ENCODE data around the gene GRIP2. TPM values are rescaled to one million over a fixed set of nuclear protein-coding genes. Genes with fewer than 3 reads are reported as not detected.

Gene GRIP2
- total RNA-seq, 1 donor from 2014 or later, result not detected

- no peaks in the 10 kb centered on the region for H3K9me3 Mint-ChIP-seq
Observed at GRCh38 chr3:14485981-14486380, 54.2 kb downstream of the GRIP2 start.

GRCh38 chr3:14484741-14485140, 55.4 kb downstream of the GRIP2 start:
- H3K27me3 Mint-ChIP-seq (ENCODE audit: low read depth), result no peaks in the 10 kb centered on the region
- no peaks in the 10 kb centered on the region for H3K4me1 Mint-ChIP-seq (ENCODE audit: low read depth)
- peaks cover 41% of the 10 kb centered on the region for H3K36me3 Mint-ChIP-seq (ENCODE audit: low read depth)
- intact Hi-C loops (cut with micrococcal nuclease), result no loop called here
- no peaks in the 10 kb centered on the region for H3K9me3 Mint-ChIP-seq
- H3K27ac Mint-ChIP-seq, result no peak overlapping the region
- no peak for DNase-seq (ENCODE audit: low spot score)
- H3K4me3 Mint-ChIP-seq (ENCODE audit: low read depth), result no peak overlapping the region

More at GRCh38 chr3:14485981-14486380, 54.2 kb downstream of the GRIP2 start:
- peaks cover 37% of the 10 kb centered on the region for H3K36me3 Mint-ChIP-seq (ENCODE audit: low read depth)
- intact Hi-C loops (cut with micrococcal nuclease), result no loop called here
- no peaks in the 10 kb centered on the region for H3K4me1 Mint-ChIP-seq (ENCODE audit: low read depth)
- H3K4me3 Mint-ChIP-seq (ENCODE audit: low read depth), result no peak overlapping the region
- H3K27ac Mint-ChIP-seq, result no peak overlapping the region
- no peaks in the 10 kb centered on the region for H3K27me3 Mint-ChIP-seq (ENCODE audit: low read depth)
- DNase-seq (ENCODE audit: low spot score), result no peak

GRCh38 chr3:14483286-14483685, 56.9 kb downstream of the GRIP2 start:
- H3K9me3 Mint-ChIP-seq, result no peaks in the 10 kb centered on the region
- DNase-seq (ENCODE audit: low spot score), result no peak
- peaks cover 54% of the 10 kb centered on the region for H3K36me3 Mint-ChIP-seq (ENCODE audit: low read depth)
- no peaks in the 10 kb centered on the region for H3K27me3 Mint-ChIP-seq (ENCODE audit: low read depth)
- H3K4me3 Mint-ChIP-seq (ENCODE audit: low read depth), result no peak overlapping the region
- intact Hi-C loops (cut with micrococcal nuclease), result no loop called here
- H3K4me1 Mint-ChIP-seq (ENCODE audit: low read depth), result no peaks in the 10 kb centered on the region
- H3K27ac Mint-ChIP-seq, result no peak overlapping the region

GRCh38 chr3:14482271-14482721, 57.8 kb downstream of the GRIP2 start:
- no peaks in the 10 kb centered on the region for H3K4me1 Mint-ChIP-seq (ENCODE audit: low read depth)
- no peak overlapping the region for H3K27ac Mint-ChIP-seq
- H3K9me3 Mint-ChIP-seq, result no peaks in the 10 kb centered on the region
- H3K36me3 Mint-ChIP-seq (ENCODE audit: low read depth), result peaks cover 60% of the 10 kb centered on the region
- intact Hi-C loops (cut with micrococcal nuclease), result no loop called here
- H3K4me3 Mint-ChIP-seq (ENCODE audit: low read depth), result no peak overlapping the region
- no peak for DNase-seq (ENCODE audit: low spot score)
- no peaks in the 10 kb centered on the region for H3K27me3 Mint-ChIP-seq (ENCODE audit: low read depth)

- Mint-ChIP-seq H3K9me3 (no peaks in the 10 kb centered on the region), H3K27me3 (ENCODE audit: low read depth) (no peaks in the 10 kb centered on the region), H3K36me3 (ENCODE audit: low read depth) (peaks cover 59% of the 10 kb centered on the region), H3K4me3 (ENCODE audit: low read depth) (no peak overlapping the region), H3K27ac (no peak overlapping the region), H3K4me1 (ENCODE audit: low read depth) (no peaks in the 10 kb centered on the region)
- DNase-seq (ENCODE audit: low spot score), result no peak
- intact Hi-C loops (cut with micrococcal nuclease), result no loop called here
Observed at GRCh38 chr3:14481646-14482036, 58.5 kb downstream of the GRIP2 start.

- Mint-ChIP-seq H3K27me3 (ENCODE audit: low read depth) (no peaks in the 10 kb centered on the region), H3K27ac (no peak overlapping the region), H3K9me3 (no peaks in the 10 kb centered on the region), H3K36me3 (ENCODE audit: low read depth) (peaks cover 59% of the 10 kb centered on the region), H3K4me1 (ENCODE audit: low read depth) (no peaks in the 10 kb centered on the region), H3K4me3 (ENCODE audit: low read depth) (no peak overlapping the region)
- intact Hi-C loops (cut with micrococcal nuclease), result no loop called here
- DNase-seq (ENCODE audit: low spot score), result no peak
Observed at GRCh38 chr3:14481018-14481645, 59.0 kb downstream of the GRIP2 start.

GRCh38 chr3:14480207-14481017, 59.7 kb downstream of the GRIP2 start:
- DNase-seq (ENCODE audit: low spot score), result no peak
- H3K4me3 Mint-ChIP-seq (ENCODE audit: low read depth), result no peak overlapping the region
- intact Hi-C loops (cut with micrococcal nuclease), result no loop called here
- H3K36me3 Mint-ChIP-seq (ENCODE audit: low read depth), result peaks cover 57% of the 10 kb centered on the region
- H3K4me1 Mint-ChIP-seq (ENCODE audit: low read depth), result no peaks in the 10 kb centered on the region
- no peak overlapping the region for H3K27ac Mint-ChIP-seq
- no peaks in the 10 kb centered on the region for H3K27me3 Mint-ChIP-seq (ENCODE audit: low read depth)
- no peaks in the 10 kb centered on the region for H3K9me3 Mint-ChIP-seq

- H3K4me1 Mint-ChIP-seq (ENCODE audit: low read depth), result no peaks in the 10 kb centered on the region
- no peak overlapping the region for H3K4me3 Mint-ChIP-seq (ENCODE audit: low read depth)
- peaks cover 50% of the 10 kb centered on the region for H3K36me3 Mint-ChIP-seq (ENCODE audit: low read depth)
- DNase-seq (ENCODE audit: low spot score), result no peak
- H3K27me3 Mint-ChIP-seq (ENCODE audit: low read depth), result no peaks in the 10 kb centered on the region
- no peaks in the 10 kb centered on the region for H3K9me3 Mint-ChIP-seq
- intact Hi-C loops (cut with micrococcal nuclease), result no loop called here
- no peak overlapping the region for H3K27ac Mint-ChIP-seq
Observed at GRCh38 chr3:14479591-14479990, 60.6 kb downstream of the GRIP2 start.

GRCh38 chr3:14478956-14479550, 61.1 kb downstream of the GRIP2 start:
- Mint-ChIP-seq H3K9me3 (no peaks in the 10 kb centered on the region), H3K4me3 (ENCODE audit: low read depth) (no peak overlapping the region), H3K27ac (no peak overlapping the region), H3K36me3 (ENCODE audit: low read depth) (peaks cover 48% of the 10 kb centered on the region), H3K27me3 (ENCODE audit: low read depth) (no peaks in the 10 kb centered on the region), H3K4me1 (ENCODE audit: low read depth) (no peaks in the 10 kb centered on the region)
- DNase-seq (ENCODE audit: low spot score), result no peak
- intact Hi-C loops (cut with micrococcal nuclease), result no loop called here

- Mint-ChIP-seq H3K9me3 (no peaks in the 10 kb centered on the region), H3K4me1 (ENCODE audit: low read depth) (peaks cover 1% of the 10 kb centered on the region), H3K4me3 (ENCODE audit: low read depth) (no peak overlapping the region), H3K36me3 (ENCODE audit: low read depth) (peaks cover 51% of the 10 kb centered on the region), H3K27ac (no peak overlapping the region), H3K27me3 (ENCODE audit: low read depth) (no peaks in the 10 kb centered on the region)
- DNase-seq (ENCODE audit: low spot score), result no peak
- intact Hi-C loops (cut with micrococcal nuclease), result no loop called here
Observed at GRCh38 chr3:14477311-14477935, 62.7 kb downstream of the GRIP2 start.

GRCh38 chr3:14476583-14477265, 63.4 kb downstream of the GRIP2 start:
- H3K4me3 Mint-ChIP-seq (ENCODE audit: low read depth), result no peak overlapping the region
- H3K27me3 Mint-ChIP-seq (ENCODE audit: low read depth), result no peaks in the 10 kb centered on the region
- no peak overlapping the region for H3K27ac Mint-ChIP-seq
- no peak for DNase-seq (ENCODE audit: low spot score)
- H3K9me3 Mint-ChIP-seq, result no peaks in the 10 kb centered on the region
- H3K36me3 Mint-ChIP-seq (ENCODE audit: low read depth), result peaks cover 52% of the 10 kb centered on the region
- H3K4me1 Mint-ChIP-seq (ENCODE audit: low read depth), result peaks cover 6% of the 10 kb centered on the region
- intact Hi-C loops (cut with micrococcal nuclease), result no loop called here

- no peak overlapping the region for H3K4me3 Mint-ChIP-seq (ENCODE audit: low read depth)
- no peaks in the 10 kb centered on the region for H3K9me3 Mint-ChIP-seq
- DNase-seq (ENCODE audit: low spot score), result no peak
- intact Hi-C loops (cut with micrococcal nuclease), result no loop called here
- H3K27me3 Mint-ChIP-seq (ENCODE audit: low read depth), result no peaks in the 10 kb centered on the region
- H3K27ac Mint-ChIP-seq, result no peak overlapping the region
- H3K36me3 Mint-ChIP-seq (ENCODE audit: low read depth), result peaks cover 50% of the 10 kb centered on the region
- peaks cover 10% of the 10 kb centered on the region for H3K4me1 Mint-ChIP-seq (ENCODE audit: low read depth)
Observed at GRCh38 chr3:14475621-14476020, 64.5 kb downstream of the GRIP2 start.
